ENCODE data around the gene GBA3.

DNA sequence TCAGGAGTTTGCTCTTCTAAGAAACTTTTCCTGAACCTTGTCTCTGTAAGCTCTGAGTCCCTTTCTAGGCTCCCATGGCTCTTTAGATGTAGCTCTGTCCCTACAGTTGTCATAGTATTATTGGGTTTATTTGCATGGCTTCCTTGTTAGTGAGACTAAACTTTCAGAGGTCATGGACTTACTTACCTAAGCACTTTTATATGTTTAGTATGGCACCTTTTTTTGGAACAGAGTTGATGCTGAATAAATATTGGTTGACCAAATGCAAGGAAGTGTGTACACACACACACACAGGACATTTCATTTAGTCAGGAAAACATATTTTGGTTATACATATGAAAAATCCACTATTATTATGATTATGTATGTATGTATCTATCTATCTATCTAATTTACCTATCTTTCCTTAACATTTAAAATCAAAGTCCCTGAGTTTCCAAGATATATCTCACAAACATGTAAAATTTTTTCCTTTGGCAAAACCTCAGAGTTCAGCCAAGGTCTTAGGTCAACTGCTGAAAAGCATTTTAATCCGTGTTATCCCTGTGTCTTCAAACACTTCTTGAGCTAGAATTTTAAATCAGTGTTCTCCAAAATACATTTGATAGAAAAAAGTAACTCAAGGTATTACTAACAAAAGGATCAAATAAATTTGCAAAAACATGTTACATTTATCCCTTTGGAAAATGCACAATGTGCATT is 47.1 kb upstream of the GBA3 start:
- TF ChIP-seq, protein P1, sequence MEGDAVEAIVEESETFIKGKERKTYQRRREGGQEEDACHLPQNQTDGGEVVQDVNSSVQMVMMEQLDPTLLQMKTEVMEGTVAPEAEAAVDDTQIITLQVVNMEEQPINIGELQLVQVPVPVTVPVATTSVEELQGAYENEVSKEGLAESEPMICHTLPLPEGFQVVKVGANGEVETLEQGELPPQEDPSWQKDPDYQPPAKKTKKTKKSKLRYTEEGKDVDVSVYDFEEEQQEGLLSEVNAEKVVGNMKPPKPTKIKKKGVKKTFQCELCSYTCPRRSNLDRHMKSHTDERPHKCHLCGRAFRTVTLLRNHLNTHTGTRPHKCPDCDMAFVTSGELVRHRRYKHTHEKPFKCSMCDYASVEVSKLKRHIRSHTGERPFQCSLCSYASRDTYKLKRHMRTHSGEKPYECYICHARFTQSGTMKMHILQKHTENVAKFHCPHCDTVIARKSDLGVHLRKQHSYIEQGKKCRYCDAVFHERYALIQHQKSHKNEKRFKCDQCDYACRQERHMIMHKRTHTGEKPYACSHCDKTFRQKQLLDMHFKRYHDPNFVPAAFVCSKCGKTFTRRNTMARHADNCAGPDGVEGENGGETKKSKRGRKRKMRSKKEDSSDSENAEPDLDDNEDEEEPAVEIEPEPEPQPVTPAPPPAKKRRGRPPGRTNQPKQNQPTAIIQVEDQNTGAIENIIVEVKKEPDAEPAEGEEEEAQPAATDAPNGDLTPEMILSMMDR (conservative IDR thresholded peaks at IDR 0.05): no peak
- no peak for TF ChIP-seq ZFX (IDR thresholded peaks at IDR 0.05)

Data from C4-2B (cell line).